CD4-positive, alpha-beta T cell treated with Interleukin-15 for 4 hours (primary cell): ENCODE measurements around the gene MAB21L4.

ENCODE experiments used
- DNase-seq: peaks from one replicate; pipeline ENCODE4 v3.0.0-alpha.2; 2020; ENCODE audit warnings: low spot score

Gene MAB21L4

DNA sequence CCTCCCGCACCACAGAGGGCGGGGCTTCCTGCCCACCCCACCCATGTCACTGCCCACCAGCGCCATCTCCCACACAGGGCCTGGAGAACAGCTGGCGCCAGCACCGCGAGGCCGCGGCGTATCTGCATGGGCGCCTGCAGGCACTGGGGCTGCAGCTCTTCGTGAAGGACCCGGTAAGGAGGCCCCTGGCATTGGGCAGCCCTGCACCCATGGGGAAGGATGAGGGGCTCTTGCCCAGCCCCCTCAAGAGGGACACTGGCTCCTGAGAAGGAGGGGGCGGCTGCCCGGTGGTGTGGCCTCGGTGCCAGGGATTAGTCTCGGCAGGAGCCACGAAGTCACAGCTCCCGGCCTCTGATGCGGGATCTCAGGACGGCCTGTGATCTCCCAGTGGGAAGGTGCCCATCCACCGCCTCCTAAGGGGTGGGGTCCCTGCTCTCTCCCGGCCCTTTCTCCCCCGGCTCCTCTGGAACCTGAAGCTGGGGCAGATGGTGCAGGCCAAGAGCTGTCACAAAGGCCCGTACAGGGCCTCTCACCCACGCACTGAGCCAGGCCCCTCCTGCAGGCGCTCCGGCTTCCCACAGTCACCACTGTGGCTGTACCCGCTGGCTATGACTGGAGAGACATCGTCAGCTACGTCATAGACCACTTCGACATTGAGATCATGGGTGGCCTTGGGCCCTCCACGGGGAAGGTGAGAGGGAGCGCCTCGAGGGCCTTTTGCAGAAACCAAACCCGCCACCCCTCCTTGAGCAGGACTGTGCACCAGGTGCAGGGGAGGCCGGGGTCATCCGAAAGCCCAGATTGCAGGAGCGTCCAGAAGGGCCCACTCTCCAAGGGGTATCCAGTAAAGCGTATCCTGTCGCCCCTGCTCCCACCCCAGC, 18.3 kb downstream of the MAB21L4 start:
- no peak for DNase-seq

- no peak for DNase-seq
These were observed 19.3 kb downstream of the MAB21L4 start for GRCh38 chr2:240876475-240877251.

- DNase-seq, result no peak
These were observed 19.9 kb downstream of the MAB21L4 start for GRCh38 chr2:240876035-240876474.

GRCh38 chr2:240875228-240876034, 20.5 kb downstream of the MAB21L4 start:
- no peak for DNase-seq

- DNase-seq, result no peak
These were observed 21.2 kb downstream of the MAB21L4 start for GRCh38 chr2:240874715-240875227.

DNA sequence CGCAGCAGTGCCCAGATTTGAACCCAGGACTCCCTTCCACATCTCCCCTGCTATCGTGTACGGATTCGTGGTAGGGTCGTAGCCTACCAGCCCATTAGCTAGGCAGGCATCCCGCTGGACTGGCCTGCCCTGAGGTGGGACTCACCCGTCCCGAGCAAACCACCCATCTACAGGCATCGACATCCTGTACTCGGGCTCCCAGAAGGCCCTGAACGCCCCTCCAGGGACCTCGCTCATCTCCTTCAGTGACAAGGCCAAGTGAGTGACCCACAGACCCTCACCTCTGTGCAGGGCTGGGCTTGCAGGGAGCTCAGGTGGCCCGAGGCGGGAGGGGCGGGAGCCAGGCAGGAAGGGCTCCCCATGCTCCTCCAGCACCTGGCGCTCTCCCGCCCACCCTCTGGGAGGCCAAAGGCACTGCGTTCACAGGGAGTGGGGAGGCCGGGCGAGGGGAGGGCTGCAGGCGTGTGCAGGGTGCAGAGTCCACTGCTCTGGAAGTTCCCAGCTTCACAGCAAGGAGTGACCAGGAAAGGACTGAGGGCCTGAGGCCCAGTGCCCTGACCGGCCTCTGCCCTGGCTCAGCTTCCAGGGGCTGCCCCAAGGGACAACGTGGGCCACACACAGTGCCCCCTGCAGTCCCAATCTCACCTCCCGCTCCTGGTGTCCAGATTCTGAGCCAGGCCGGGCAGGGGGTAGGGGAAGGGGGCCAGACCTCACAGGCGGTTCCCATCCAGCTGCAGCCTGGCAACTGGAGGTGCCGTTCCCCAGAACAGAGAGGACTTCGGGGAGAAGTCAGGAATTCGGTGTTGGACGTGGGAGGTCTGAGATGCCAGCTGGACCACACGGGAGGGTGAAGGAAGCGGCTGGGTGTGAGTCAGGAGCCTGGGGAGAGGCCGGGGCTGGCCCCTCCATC, 21.9 kb downstream of the MAB21L4 start:
- no peak for DNase-seq

GRCh38 chr2:240873098-240873788, 22.7 kb downstream of the MAB21L4 start:
- DNase-seq, result no peak

- no peak for DNase-seq
These were observed 23.4 kb downstream of the MAB21L4 start for GRCh38 chr2:240872317-240873097.

GRCh38 chr2:240871071-240871958, 24.6 kb downstream of the MAB21L4 start:
- no peak for DNase-seq

DNA sequence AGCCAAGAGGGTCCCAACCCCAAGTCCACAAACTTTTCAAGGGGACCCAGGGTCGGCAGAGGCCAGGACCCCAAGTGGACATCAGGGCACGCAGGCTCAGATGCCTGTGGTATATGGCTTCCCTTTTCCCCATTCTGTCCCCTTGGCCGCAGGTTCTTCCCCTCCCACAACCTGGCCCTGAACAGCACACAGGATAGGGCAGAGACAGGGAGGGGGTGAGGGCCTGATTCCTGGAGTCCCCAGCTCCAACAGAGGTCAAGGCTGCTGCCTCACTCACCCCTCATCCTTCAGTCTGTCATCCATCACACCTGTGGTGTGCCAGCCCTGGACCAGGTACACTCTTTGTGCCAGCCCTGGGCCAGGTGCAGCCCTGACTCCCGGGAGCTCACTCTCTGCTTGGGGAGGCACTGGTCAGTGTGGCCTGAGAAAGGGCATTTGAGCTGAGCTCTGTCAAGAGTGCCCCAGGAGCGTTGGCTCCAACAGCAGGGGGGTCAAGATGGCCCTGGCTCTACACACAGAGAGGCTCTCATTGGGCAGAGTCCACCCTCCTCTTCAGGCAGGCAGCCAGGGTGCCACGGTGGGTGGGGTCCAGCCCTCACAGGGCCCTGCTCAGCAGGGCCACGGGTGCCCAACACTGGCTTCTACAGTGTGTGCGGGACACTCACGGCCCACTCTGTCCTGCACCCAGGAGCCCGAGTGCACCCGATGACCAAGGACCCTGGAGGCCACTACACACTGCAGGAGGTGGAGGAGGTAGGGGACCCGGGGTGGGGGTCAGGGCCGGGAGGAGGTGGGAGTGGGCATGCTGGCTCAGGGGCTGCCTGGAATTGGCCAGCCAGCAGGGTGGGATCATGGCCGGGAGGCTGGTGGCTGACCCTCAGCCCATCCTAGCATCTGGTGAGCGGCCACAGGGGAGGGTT, 25.7 kb downstream of the MAB21L4 start:
- no peak for DNase-seq

DNA sequence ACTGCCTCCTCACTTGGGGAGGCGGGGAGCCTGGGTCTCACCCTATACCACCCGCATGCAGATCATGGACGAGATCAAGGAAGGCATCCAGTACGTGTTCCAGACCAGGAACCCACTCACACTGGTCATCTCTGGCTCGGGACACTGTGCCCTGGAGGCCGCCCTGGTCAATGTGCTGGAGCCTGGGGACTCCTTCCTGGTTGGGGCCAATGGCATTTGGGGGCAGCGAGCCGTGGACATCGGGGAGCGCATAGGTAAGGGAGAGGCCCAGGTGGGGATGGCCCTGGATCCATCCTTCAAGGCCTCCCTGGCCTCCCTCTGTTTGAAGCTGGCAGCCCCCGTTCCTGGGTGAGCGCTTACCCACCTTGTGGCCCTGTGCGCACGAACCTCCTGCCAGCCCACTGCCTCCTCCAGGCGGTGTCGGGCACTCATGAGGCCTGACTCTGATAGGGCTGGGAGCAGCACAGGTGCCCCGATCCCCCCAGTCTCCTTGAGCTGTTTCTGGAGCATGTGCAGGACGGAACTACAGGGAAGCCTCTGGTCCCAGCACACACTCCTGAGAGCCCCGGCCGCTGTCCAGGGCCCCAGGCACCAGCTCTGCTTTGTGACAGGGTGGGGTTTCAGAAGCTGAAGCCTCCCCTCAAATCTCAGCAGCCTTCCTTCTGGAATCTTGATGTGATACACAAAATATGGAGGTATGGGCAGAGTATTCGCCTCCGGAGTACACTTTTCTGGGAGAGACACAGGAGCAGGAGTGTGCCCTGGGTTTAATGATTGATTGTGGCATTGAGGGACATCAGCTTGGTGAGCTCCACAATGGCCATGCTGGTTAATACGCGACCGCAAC, 26.6 kb downstream of the MAB21L4 start:
- DNase-seq, result no peak

GRCh38 chr2:240868286-240869108, 27.5 kb downstream of the MAB21L4 start, which contains the start of gene AGXT:
Gene AGXT (plus strand): TSS chr2:240868824. CDS start chr2:240868866, 42 bp downstream.
- no peak for DNase-seq

GRCh38 chr2:240865391-240865790, 30.6 kb downstream of the MAB21L4 start:
- no peak for DNase-seq

- DNase-seq, result no peak
These were observed 31.5 kb downstream of the MAB21L4 start for GRCh38 chr2:240864475-240864874.

DNA sequence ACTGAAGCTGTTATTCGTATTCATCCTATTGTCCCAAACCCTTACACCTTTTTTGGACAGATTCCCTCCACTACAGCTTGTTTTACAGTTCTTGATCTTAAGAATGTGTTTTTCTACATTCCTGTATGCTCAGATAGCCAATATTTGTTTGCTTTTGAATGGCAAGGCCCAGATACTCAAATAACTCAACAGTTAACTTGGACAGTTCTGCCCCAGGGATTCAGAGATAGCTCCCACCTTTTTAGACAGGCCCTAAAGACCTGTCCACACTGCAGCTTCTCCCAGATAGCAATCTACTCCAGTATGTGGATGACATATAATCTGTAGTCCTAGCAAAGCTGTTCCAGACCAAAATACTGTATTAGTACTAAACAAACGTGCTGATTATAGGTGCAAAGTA, 34.4 kb downstream of the MAB21L4 start:
- DNase-seq, result no peak
